ENCODE data around the gene PCNX4.
"Not testable (repeated sequence)": the region's sequence is repeated elsewhere in the genome, so short reads cannot be mapped to it uniquely, and the experiment has no call there.

PCNX4 gene

GRCh38 chr14:60091550-60092525 lies at the start of gene PCNX4:
Gene PCNX4, plus strand, starts transcription at chr14:60091923. Its CDS starts 15,716 bp downstream, at chr14:60107639.
- Histone ChIP-seq H3K27ac (ENCODE audit: low read depth, low read length) (peak within 1 kb of the TSS; percentile 100), H3K9ac (ENCODE audit: low read depth in 1 of 2, low read length in 2 of 2) (peak within 1 kb of the TSS; percentile 89 to 99), H3K27me3 (ENCODE audit: control insufficient read depth in 1 of 2, insufficient read depth in 2 of 2, low read length in 2 of 2) (no peaks in the 10 kb centered on the region), H3K9me3 (ENCODE audit: control insufficient read depth in 1 of 2, low read length in 2 of 2) (no peaks in the 10 kb centered on the region), H3K4me1 (ENCODE audit: control insufficient read depth in 1 of 2, insufficient read depth in 2 of 2, low read length in 2 of 2) (peaks cover 15% of the 10 kb centered on the region in 2 donors), H3K4me3 (ENCODE audit: low read depth in 1 of 2, low read length in 2 of 2) (peak within 1 kb of the TSS; percentile 90 to 93), H3K36me3 (ENCODE audit: control insufficient read depth in 1 of 2, insufficient read depth in 2 of 2, low read length in 2 of 2) (no peaks in the 10 kb centered on the region)

DNA sequence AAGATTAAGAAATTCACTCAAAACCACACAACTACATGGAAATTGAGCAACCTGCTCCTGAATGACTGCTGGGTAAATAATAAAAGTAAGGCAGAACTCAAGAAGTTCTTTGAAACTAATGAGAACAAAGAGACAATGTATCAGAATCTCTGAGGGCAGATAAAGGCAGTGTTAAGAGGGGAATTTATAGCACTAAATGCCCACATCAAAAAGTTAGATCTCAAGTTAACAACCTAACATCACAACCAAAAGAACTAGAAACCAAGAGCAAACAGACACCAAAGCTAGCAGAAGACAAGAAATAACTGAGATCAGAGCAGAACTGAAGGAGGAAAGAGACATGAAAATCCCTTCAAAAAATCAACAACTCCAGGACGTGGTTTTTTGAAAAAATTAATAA lies 43.7 kb upstream of the PCNX4 start:
- not testable (repeated sequence) for H3K4me1 ChIP-seq (ENCODE audit: control insufficient read depth in 1 of 2, insufficient read depth in 2 of 2, low read length in 2 of 2); H3K9me3 ChIP-seq (ENCODE audit: control insufficient read depth in 1 of 2, low read length in 2 of 2); H3K27me3 ChIP-seq (ENCODE audit: control insufficient read depth in 1 of 2, insufficient read depth in 2 of 2, low read length in 2 of 2); H3K4me3 ChIP-seq (ENCODE audit: low read depth in 1 of 2, low read length in 2 of 2); H3K36me3 ChIP-seq (ENCODE audit: control insufficient read depth in 1 of 2, insufficient read depth in 2 of 2, low read length in 2 of 2); H3K27ac ChIP-seq (ENCODE audit: low read depth, low read length); H3K9ac ChIP-seq (ENCODE audit: low read depth in 1 of 2, low read length in 2 of 2)

DNA sequence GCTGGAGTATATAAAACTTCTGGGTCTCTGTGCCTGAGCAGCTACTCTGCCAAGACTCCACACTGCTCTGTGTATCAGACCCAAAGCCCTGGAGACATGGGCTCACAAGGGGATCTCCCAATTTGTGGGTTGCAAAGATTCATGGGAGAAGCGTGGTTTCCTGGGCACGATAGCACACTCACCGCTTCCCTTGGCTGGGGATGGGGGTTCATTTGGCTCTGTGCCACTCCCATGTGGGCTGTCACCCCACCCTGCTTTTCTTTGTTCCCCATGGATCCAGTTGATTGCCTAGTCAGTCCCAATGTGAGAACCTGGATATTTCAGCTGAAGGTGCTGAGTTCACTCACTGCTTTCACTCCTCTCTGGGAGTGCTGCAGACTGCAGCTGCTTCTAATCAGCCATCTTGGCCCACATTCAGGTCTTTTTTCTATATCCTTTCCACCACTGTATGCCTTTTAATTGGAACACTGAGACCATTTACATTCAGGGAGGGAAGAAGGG lies 40.0 kb upstream of the PCNX4 start:
- Histone ChIP-seq H3K36me3 (ENCODE audit: control insufficient read depth in 1 of 2, insufficient read depth in 2 of 2, low read length in 2 of 2) (no peaks in the 10 kb centered on the region), H3K27ac (ENCODE audit: low read depth, low read length) (no peak overlapping the region), H3K9ac (ENCODE audit: low read depth in 1 of 2, low read length in 2 of 2) (no peak overlapping the region), H3K4me3 (ENCODE audit: low read depth in 1 of 2, low read length in 2 of 2) (no peak overlapping the region), H3K4me1 (ENCODE audit: control insufficient read depth in 1 of 2, insufficient read depth in 2 of 2, low read length in 2 of 2) (no peaks in the 10 kb centered on the region), H3K9me3 (ENCODE audit: control insufficient read depth in 1 of 2, low read length in 2 of 2) (no peaks in the 10 kb centered on the region), H3K27me3 (ENCODE audit: control insufficient read depth in 1 of 2, insufficient read depth in 2 of 2, low read length in 2 of 2) (no peaks in the 10 kb centered on the region)

GRCh38 chr14:60058087-60058486 lies 33.6 kb upstream of the PCNX4 start:
- no peak overlapping the region for H3K4me3 ChIP-seq (ENCODE audit: low read depth in 1 of 2, low read length in 2 of 2)
- no peaks in the 10 kb centered on the region for H3K27me3 ChIP-seq (ENCODE audit: control insufficient read depth in 1 of 2, insufficient read depth in 2 of 2, low read length in 2 of 2)
- no peak overlapping the region for H3K9ac ChIP-seq (ENCODE audit: low read depth in 1 of 2, low read length in 2 of 2)
- no peaks in the 10 kb centered on the region for H3K4me1 ChIP-seq (ENCODE audit: control insufficient read depth in 1 of 2, insufficient read depth in 2 of 2, low read length in 2 of 2)
- no peaks in the 10 kb centered on the region for H3K36me3 ChIP-seq (ENCODE audit: control insufficient read depth in 1 of 2, insufficient read depth in 2 of 2, low read length in 2 of 2)
- no peak overlapping the region for H3K27ac ChIP-seq (ENCODE audit: low read depth, low read length)
- no peaks in the 10 kb centered on the region for H3K9me3 ChIP-seq (ENCODE audit: control insufficient read depth in 1 of 2, low read length in 2 of 2)

GRCh38 chr14:60061371-60061770 lies 30.4 kb upstream of the PCNX4 start:
- Histone ChIP-seq H3K4me1 (ENCODE audit: control insufficient read depth in 1 of 2, insufficient read depth in 2 of 2, low read length in 2 of 2) (no peaks in the 10 kb centered on the region), H3K9me3 (ENCODE audit: control insufficient read depth in 1 of 2, low read length in 2 of 2) (no peaks in the 10 kb centered on the region), H3K36me3 (ENCODE audit: control insufficient read depth in 1 of 2, insufficient read depth in 2 of 2, low read length in 2 of 2) (no peaks in the 10 kb centered on the region), H3K9ac (ENCODE audit: low read depth in 1 of 2, low read length in 2 of 2) (no peak overlapping the region), H3K4me3 (ENCODE audit: low read depth in 1 of 2, low read length in 2 of 2) (no peak overlapping the region), H3K27me3 (ENCODE audit: control insufficient read depth in 1 of 2, insufficient read depth in 2 of 2, low read length in 2 of 2) (no peaks in the 10 kb centered on the region), H3K27ac (ENCODE audit: low read depth, low read length) (no peak overlapping the region)

DNA sequence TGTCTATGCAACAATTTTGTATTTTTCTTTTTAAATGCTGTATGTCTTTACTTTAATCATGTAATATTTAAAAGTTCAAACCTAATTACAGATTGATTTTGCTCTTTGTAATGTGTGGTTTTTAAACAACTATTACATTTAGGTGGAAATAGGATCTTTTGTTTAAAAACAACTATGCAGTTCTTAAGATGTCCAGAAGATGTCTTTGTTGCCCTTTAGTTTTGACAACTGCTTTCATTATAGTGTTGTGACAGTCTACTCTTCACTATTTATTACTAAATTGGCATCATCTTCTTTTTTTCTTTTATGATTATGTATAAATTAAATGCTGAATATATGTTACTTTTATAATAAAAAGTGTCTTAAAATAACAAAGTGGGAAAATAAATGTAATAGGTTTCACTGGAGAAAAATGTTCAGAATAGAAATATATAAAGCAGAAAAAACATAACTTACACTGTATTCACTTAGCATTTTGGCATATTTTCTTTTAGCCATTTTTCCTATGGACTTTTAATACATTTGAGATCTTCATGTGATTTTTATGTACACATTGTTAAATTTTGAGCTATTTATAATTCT lies 27.1 kb upstream of the PCNX4 start:
- Histone ChIP-seq H3K9me3 (ENCODE audit: control insufficient read depth in 1 of 2, low read length in 2 of 2) (no peaks in the 10 kb centered on the region), H3K9ac (ENCODE audit: low read depth in 1 of 2, low read length in 2 of 2) (no peak overlapping the region), H3K27me3 (ENCODE audit: control insufficient read depth in 1 of 2, insufficient read depth in 2 of 2, low read length in 2 of 2) (no peaks in the 10 kb centered on the region), H3K4me3 (ENCODE audit: low read depth in 1 of 2, low read length in 2 of 2) (no peak overlapping the region), H3K36me3 (ENCODE audit: control insufficient read depth in 1 of 2, insufficient read depth in 2 of 2, low read length in 2 of 2) (no peaks in the 10 kb centered on the region), H3K27ac (ENCODE audit: low read depth, low read length) (no peak overlapping the region), H3K4me1 (ENCODE audit: control insufficient read depth in 1 of 2, insufficient read depth in 2 of 2, low read length in 2 of 2) (no peaks in the 10 kb centered on the region)

GRCh38 chr14:60067882-60068281 lies 23.8 kb upstream of the PCNX4 start:
- Histone ChIP-seq H3K4me1 (ENCODE audit: control insufficient read depth in 1 of 2, insufficient read depth in 2 of 2, low read length in 2 of 2) (no peaks in the 10 kb centered on the region), H3K36me3 (ENCODE audit: control insufficient read depth in 1 of 2, insufficient read depth in 2 of 2, low read length in 2 of 2) (no peaks in the 10 kb centered on the region), H3K27ac (ENCODE audit: low read depth, low read length) (no peak overlapping the region), H3K4me3 (ENCODE audit: low read depth in 1 of 2, low read length in 2 of 2) (no peak overlapping the region), H3K27me3 (ENCODE audit: control insufficient read depth in 1 of 2, insufficient read depth in 2 of 2, low read length in 2 of 2) (no peaks in the 10 kb centered on the region), H3K9me3 (ENCODE audit: control insufficient read depth in 1 of 2, low read length in 2 of 2) (no peaks in the 10 kb centered on the region), H3K9ac (ENCODE audit: low read depth in 1 of 2, low read length in 2 of 2) (no peak overlapping the region)

- Histone ChIP-seq H3K36me3 (ENCODE audit: control insufficient read depth in 1 of 2, insufficient read depth in 2 of 2, low read length in 2 of 2) (no peaks in the 10 kb centered on the region), H3K9ac (ENCODE audit: low read depth in 1 of 2, low read length in 2 of 2) (no peak overlapping the region), H3K27me3 (ENCODE audit: control insufficient read depth in 1 of 2, insufficient read depth in 2 of 2, low read length in 2 of 2) (no peaks in the 10 kb centered on the region), H3K4me1 (ENCODE audit: control insufficient read depth in 1 of 2, insufficient read depth in 2 of 2, low read length in 2 of 2) (no peaks in the 10 kb centered on the region), H3K4me3 (ENCODE audit: low read depth in 1 of 2, low read length in 2 of 2) (no peak overlapping the region), H3K9me3 (ENCODE audit: control insufficient read depth in 1 of 2, low read length in 2 of 2) (no peaks in the 10 kb centered on the region), H3K27ac (ENCODE audit: low read depth, low read length) (no peak overlapping the region)
These were observed 12.0 kb upstream of the PCNX4 start for GRCh38 chr14:60079723-60080122.

DNA sequence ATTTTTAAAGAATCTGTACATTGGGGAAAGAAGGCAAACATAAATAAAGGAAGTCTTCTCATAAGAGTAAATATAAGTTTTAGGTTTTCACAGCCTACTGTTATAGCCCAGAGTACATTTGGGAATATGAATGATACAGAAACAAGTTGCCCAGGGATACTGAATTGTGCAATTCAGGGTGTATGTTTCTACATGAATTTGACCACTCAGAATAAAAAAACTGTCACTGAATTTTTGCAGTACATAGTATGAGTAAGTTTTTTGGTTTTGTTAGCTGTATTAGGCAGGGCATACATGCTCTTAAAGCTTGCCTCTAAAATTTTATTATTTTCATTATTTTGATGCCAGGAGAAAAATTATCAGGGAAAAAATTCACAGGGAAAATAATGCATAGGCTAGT lies 6.6 kb upstream of the PCNX4 start:
- no peak overlapping the region for H3K9ac ChIP-seq (ENCODE audit: low read depth in 1 of 2, low read length in 2 of 2)
- H3K27ac ChIP-seq (ENCODE audit: low read depth, low read length), result no peak overlapping the region
- H3K4me3 ChIP-seq (ENCODE audit: low read depth in 1 of 2, low read length in 2 of 2), result no peak overlapping the region
- H3K9me3 ChIP-seq (ENCODE audit: control insufficient read depth in 1 of 2, low read length in 2 of 2), result no peaks in the 10 kb centered on the region
- H3K27me3 ChIP-seq (ENCODE audit: control insufficient read depth in 1 of 2, insufficient read depth in 2 of 2, low read length in 2 of 2), result no peaks in the 10 kb centered on the region
- no peaks in the 10 kb centered on the region for H3K36me3 ChIP-seq (ENCODE audit: control insufficient read depth in 1 of 2, insufficient read depth in 2 of 2, low read length in 2 of 2)
- H3K4me1 ChIP-seq (ENCODE audit: control insufficient read depth in 1 of 2, insufficient read depth in 2 of 2, low read length in 2 of 2), result no peaks in the 10 kb centered on the region

GRCh38 chr14:60085693-60086092 lies 6.0 kb upstream of the PCNX4 start:
- Histone ChIP-seq H3K9me3 (ENCODE audit: control insufficient read depth in 1 of 2, low read length in 2 of 2) (no peaks in the 10 kb centered on the region), H3K27me3 (ENCODE audit: control insufficient read depth in 1 of 2, insufficient read depth in 2 of 2, low read length in 2 of 2) (no peaks in the 10 kb centered on the region), H3K36me3 (ENCODE audit: control insufficient read depth in 1 of 2, insufficient read depth in 2 of 2, low read length in 2 of 2) (no peaks in the 10 kb centered on the region), H3K27ac (ENCODE audit: low read depth, low read length) (no peak overlapping the region), H3K4me3 (ENCODE audit: low read depth in 1 of 2, low read length in 2 of 2) (no peak overlapping the region), H3K9ac (ENCODE audit: low read depth in 1 of 2, low read length in 2 of 2) (no peak overlapping the region), H3K4me1 (ENCODE audit: control insufficient read depth in 1 of 2, insufficient read depth in 2 of 2, low read length in 2 of 2) (no peaks in the 10 kb centered on the region)
